GM21423 (cell line): ENCODE data around the gene ATOX1.
"Not testable (repeated sequence)": the region's sequence is repeated elsewhere in the genome, so short reads cannot be mapped to it uniquely, and the experiment has no call there.

Experiments
- ATAC-seq: cut with Tn5 transposase; IDR thresholded peaks from one replicate; pipeline ENCODE4 v1.9.1; 2021; ENCODE audit warnings: mild to moderate bottlenecking, moderate library complexity; ENCODE audit not compliant: unreplicated experiment

ATOX1 gene

GRCh38 chr5:151699071-151699901 lies 59.1 kb downstream of the ATOX1 start:
- no peak for ATAC-seq

- ATAC-seq: not testable (repeated sequence)
Observed at GRCh38 chr5:151698081-151698480, 60.4 kb downstream of the ATOX1 start.

- ATAC-seq: no peak
Observed at GRCh38 chr5:151697452-151697851, 61.0 kb downstream of the ATOX1 start.

GRCh38 chr5:151696470-151697061 lies 61.9 kb downstream of the ATOX1 start:
- ATAC-seq: no peak

GRCh38 chr5:151695464-151695863 lies 63.0 kb downstream of the ATOX1 start:
- no peak for ATAC-seq

- ATAC-seq: no peak
Observed at GRCh38 chr5:151694035-151694485, 64.4 kb downstream of the ATOX1 start.
